Endothelial cell (in vitro differentiated cells): Measurements from ENCODE around the gene ANKRD37. TPM values are rescaled to one million over a fixed set of nuclear protein-coding genes. Genes with fewer than 3 reads are reported as not detected.

Experiments used
- DNase-seq: peaks from one replicate; pipeline ENCODE4 v3.0.0; 2021; ENCODE audit warnings: low spot score
- H3K27ac Mint-ChIP-seq: one replicate; pipeline ENCODE4 v1.8.0; 2021; ENCODE audit warnings: mixed read lengths, inconsistent platforms; ENCODE audit not compliant: unreplicated experiment
- H3K27me3 Mint-ChIP-seq: one replicate; pipeline ENCODE4 v1.8.0; 2021; ENCODE audit warnings: mild to moderate bottlenecking, moderate library complexity, mixed read lengths, inconsistent platforms; ENCODE audit not compliant: unreplicated experiment
- H3K36me3 Mint-ChIP-seq: one replicate; pipeline ENCODE4 v1.8.0; 2021; ENCODE audit warnings: mild to moderate bottlenecking, low read depth, mixed read lengths, inconsistent platforms; ENCODE audit not compliant: unreplicated experiment
- H3K4me1 Mint-ChIP-seq: one replicate; pipeline ENCODE4 v1.8.0; 2021; ENCODE audit warnings: mild to moderate bottlenecking, mixed read lengths, inconsistent platforms; ENCODE audit not compliant: unreplicated experiment
- H3K4me3 Mint-ChIP-seq: one replicate; pipeline ENCODE4 v1.8.0; 2021; ENCODE audit warnings: mild to moderate bottlenecking, mixed read lengths, inconsistent platforms; ENCODE audit not compliant: unreplicated experiment
- H3K9me3 Mint-ChIP-seq: one replicate; pipeline ENCODE4 v1.8.0; 2021; ENCODE audit warnings: mixed read lengths, inconsistent platforms; ENCODE audit not compliant: unreplicated experiment
- CTCF ChIP-seq: fragments of 200-600 bp; sonication (generic); IDR thresholded peaks from one replicate; pipeline ENCODE4 v1.5.0; 2021; ENCODE audit warnings: antibody characterized with exemption; ENCODE audit not compliant: unreplicated experiment
- total RNA-seq: library from RNA; stranded (reverse); fragmentation: NEBNext Ultra II Directional; extraction: Animal tissue kit (Norgen Biotek cat#: 25700); gene quantifications from one replicate; pipeline ENCODE4 v1.2.1, GENCODE V29; 2021; ENCODE audit not compliant: unreplicated experiment

The ANKRD37 gene
- total RNA-seq, 1 donor from 2014 or later: 2.6 TPM

GRCh38 chr4:185378264-185378663 is 18.4 kb upstream of the ANKRD37 start:
- Mint-ChIP-seq H3K9me3 (peaks cover 6% of the 10 kb centered on the region), H3K27me3 (no peaks in the 10 kb centered on the region), H3K36me3 (peaks cover 18% of the 10 kb centered on the region), H3K4me3 (no peak overlapping the region), H3K27ac (peak overlapping the region; percentile 6), H3K4me1 (peaks cover 19% of the 10 kb centered on the region)
- no peak for TF ChIP-seq CTCF
- DNase-seq: no peak

GRCh38 chr4:185379326-185380295 is 17.0 kb upstream of the ANKRD37 start:
- Mint-ChIP-seq H3K36me3 (peaks cover 26% of the 10 kb centered on the region), H3K27me3 (no peaks in the 10 kb centered on the region)

GRCh38 chr4:185380320-185380719 is 16.3 kb upstream of the ANKRD37 start:
- Mint-ChIP-seq H3K4me1 (peaks cover 25% of the 10 kb centered on the region), H3K27me3 (no peaks in the 10 kb centered on the region), H3K4me3 (no peak overlapping the region), H3K36me3 (peaks cover 26% of the 10 kb centered on the region), H3K9me3 (peaks cover 6% of the 10 kb centered on the region), H3K27ac (no peak overlapping the region)
- DNase-seq: no peak
- no peak for TF ChIP-seq CTCF

More at GRCh38 chr4:185379326-185380295, 17.0 kb upstream of the ANKRD37 start:
- Mint-ChIP-seq H3K4me3 (no peak overlapping the region), H3K27ac (no peak overlapping the region), H3K4me1 (peaks cover 22% of the 10 kb centered on the region), H3K9me3 (peaks cover 6% of the 10 kb centered on the region)
- no peak for DNase-seq
- TF ChIP-seq CTCF: no peak

GRCh38 chr4:185381288-185382196 is 15.1 kb upstream of the ANKRD37 start:
- peaks cover 6% of the 10 kb centered on the region for H3K9me3 Mint-ChIP-seq
- DNase-seq: no peak
- no peak for TF ChIP-seq CTCF
- H3K27me3 Mint-ChIP-seq: no peaks in the 10 kb centered on the region
- H3K4me3 Mint-ChIP-seq: no peak overlapping the region
- H3K36me3 Mint-ChIP-seq: peaks cover 26% of the 10 kb centered on the region
- peaks cover 33% of the 10 kb centered on the region for H3K4me1 Mint-ChIP-seq
- H3K27ac Mint-ChIP-seq: peak overlapping the region; percentile 75
